PC-3 (cell line): ENCODE data around the gene ABCG4. TPM values are rescaled to one million over a fixed set of nuclear protein-coding genes. Genes with fewer than 3 reads are reported as not detected.

Experiments
- ATAC-seq: fragments of 200-7000 bp; cut with Tn5 transposase; 2 replicates; pipeline ENCODE4 v1.9.1; 2020; ENCODE audit warnings: mild to moderate bottlenecking, moderate library complexity
- BruUV-seq: library from RNA; stranded (reverse); fragments of 400-500 nt; replicated peaks from 2 replicates; lab custom pipeline; 2021; lab: Mats Ljungman, UMichigan
- CTCF ChIA-PET: fragments of 300-600 bp; sonication (Branson Sonifier 250); formaldehyde crosslinking; loops from one replicate; lab custom pipeline; 2022; ENCODE audit warnings: antibody characterized with exemption; lab: Charles Lee
- POLR2A ChIA-PET: fragments of 300-600 bp; sonication (Branson Sonifier 250); formaldehyde crosslinking; loops from one replicate; lab custom pipeline; 2022; ENCODE audit warnings: antibody characterized with exemption; ENCODE audit not compliant: unreplicated experiment; lab: Charles Lee
- DNase-seq: peaks from one replicate; pipeline ENCODE4 v3.0.0-alpha.2; 2015
- H2AFZ ChIP-seq: fragments of 300-600 bp; sonication (generic); 2 replicates; pipeline ENCODE4 v1.6.0; 2016; ENCODE audit warnings: antibody characterized with exemption, low read length
- H3F3A ChIP-seq: fragments of 300-600 bp; sonication (generic); one replicate; pipeline ENCODE4 v1.6.0; 2017; ENCODE audit warnings: antibody characterized with exemption, low read length, control low read depth, mild to moderate bottlenecking; ENCODE audit not compliant: unreplicated experiment
- H3K27ac ChIP-seq: fragments of 300-600 bp; sonication (generic); 2 replicates; pipeline ENCODE4 v1.5.1; 2016; ENCODE audit warnings: mild to moderate bottlenecking, low read length
- H3K27me3 ChIP-seq: fragments of 300-600 bp; sonication (generic); 2 replicates; pipeline ENCODE4 v1.6.1; 2016; ENCODE audit warnings: low read length, mixed read lengths
- H3K36me3 ChIP-seq: fragments of 300-600 bp; sonication (generic); 2 replicates; pipeline ENCODE4 v1.6.1; 2016; ENCODE audit warnings: low read depth, mixed run types, low read length, mixed read lengths
- H3K4me1 ChIP-seq: fragments of 300-600 bp; sonication (generic); 2 replicates; pipeline ENCODE4 v1.5.1; 2016; ENCODE audit warnings: low read length; ENCODE audit not compliant: insufficient read depth
- H3K4me2 ChIP-seq: fragments of 300-600 bp; sonication (generic); 2 replicates; pipeline ENCODE4 v1.6.0; 2016; ENCODE audit warnings: low read length
- H3K4me3 ChIP-seq: fragments of 300-600 bp; sonication (generic); 2 replicates; pipeline ENCODE4 v1.5.1; 2016; ENCODE audit warnings: mild to moderate bottlenecking, low read length, mixed read lengths
- H3K79me2 ChIP-seq: fragments of 300-600 bp; sonication (generic); 2 replicates; pipeline ENCODE4 v1.6.1; 2017; ENCODE audit warnings: low read length, mixed read lengths
- H3K9ac ChIP-seq: fragments of 300-600 bp; sonication (generic); 2 replicates; pipeline ENCODE4 v1.6.0; 2016; ENCODE audit warnings: mild to moderate bottlenecking, low read length
- H3K9me2 ChIP-seq: fragments of 300-600 bp; sonication (generic); replicated peaks from 2 replicates; pipeline ENCODE4 v1.6.1; 2016; ENCODE audit warnings: mixed run types, low read length, mixed read lengths
- H3K9me3 ChIP-seq: fragments of 300-600 bp; sonication (generic); 2 replicates; pipeline ENCODE4 v1.6.1; 2016; ENCODE audit warnings: low read length, mixed read lengths
- H4K20me1 ChIP-seq: fragments of 300-600 bp; sonication (generic); 2 replicates; pipeline ENCODE4 v1.6.1; 2016; ENCODE audit warnings: low read length, mixed read lengths
- EZH2 ChIP-seq: fragments of 300-600 bp; sonication (generic); IDR thresholded peaks from one replicate; pipeline ENCODE4 v1.6.1; 2017; ENCODE audit warnings: antibody characterized with exemption, mild to moderate bottlenecking, low read length; ENCODE audit not compliant: unreplicated experiment
- EZH2phosphoT487 ChIP-seq: fragments of 300-600 bp; sonication (generic); IDR thresholded peaks from 2 replicates; pipeline ENCODE4 v1.6.1; 2018; ENCODE audit warnings: mild to moderate bottlenecking, antibody characterized with exemption, low read length, borderline replicate concordance
- intact Hi-C: fragments of 100-400 bp; cut with micrococcal nuclease; formaldehyde crosslinking; loops from 2 replicates; pipeline ENCODE4 v1.9.0; 2023
- total RNA-seq: library from RNA; depleted of rRNA; stranded (reverse); fragments of >200 nt; gene quantifications from 2 replicates; pipeline ENCODE4 v1.2.3, GENCODE V29; 2014
- TF ChIP-seq, protein P1 (sequence below): fragments of 300-600 bp; sonication (generic); conservative IDR thresholded peaks from 2 replicates; pipeline ENCODE4 v1.5.1; 2017; ENCODE audit warnings: antibody characterized with exemption, low read depth, mild to moderate bottlenecking, low read length

ABCG4 gene
- total RNA-seq, 1 experiment from 2014 or later: 0.15 TPM

DNA sequence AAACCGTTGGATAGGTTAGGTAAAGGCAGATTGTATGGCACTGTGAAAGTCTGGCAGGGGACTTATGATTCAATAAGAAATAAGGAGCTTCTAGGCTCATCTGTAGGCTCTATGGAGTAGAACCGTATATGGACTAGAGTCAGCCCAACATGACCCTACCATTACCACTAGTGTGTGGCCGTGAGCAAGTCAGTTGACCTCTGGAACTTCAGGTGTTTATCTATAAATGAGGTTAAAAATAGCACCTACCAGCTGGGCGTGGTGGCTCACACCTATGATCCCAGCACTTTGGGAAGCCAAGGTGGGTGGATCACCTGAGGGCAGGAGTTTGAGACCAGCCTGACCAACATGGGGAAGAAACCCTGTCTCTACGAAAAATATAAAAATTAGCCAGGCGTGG is 23.0 kb upstream of the ABCG4 start:
- H3K4me2 ChIP-seq: no peak overlapping the region
- H3K4me1 ChIP-seq: peaks cover 8% of the 10 kb centered on the region
- POLR2A ChIA-PET: no interaction called here
- BruUV-seq: no TSS peak
- peaks cover 29% of the 10 kb centered on the region for H3K79me2 ChIP-seq
- CTCF ChIA-PET: no interaction called here
- H4K20me1 ChIP-seq: no peaks in the 10 kb centered on the region
- intact Hi-C loops: no loop called here
- DNase-seq (no peak), ATAC-seq (no peak)
- H3K27ac ChIP-seq: no peak overlapping the region
- no peak overlapping the region for H2AFZ ChIP-seq
- H3K4me3 ChIP-seq: no peak overlapping the region
- H3K9me3 ChIP-seq: no peaks in the 10 kb centered on the region
- H3K36me3 ChIP-seq: peaks cover 7% of the 10 kb centered on the region; the same call in 1 of the 2 replicates
- no peak overlapping the region for H3K9ac ChIP-seq
- no peaks in the 10 kb centered on the region for H3K9me2 ChIP-seq
- no peaks in the 10 kb centered on the region for H3K27me3 ChIP-seq
- TF ChIP-seq EZH2: no peak
- TF ChIP-seq, protein P1, sequence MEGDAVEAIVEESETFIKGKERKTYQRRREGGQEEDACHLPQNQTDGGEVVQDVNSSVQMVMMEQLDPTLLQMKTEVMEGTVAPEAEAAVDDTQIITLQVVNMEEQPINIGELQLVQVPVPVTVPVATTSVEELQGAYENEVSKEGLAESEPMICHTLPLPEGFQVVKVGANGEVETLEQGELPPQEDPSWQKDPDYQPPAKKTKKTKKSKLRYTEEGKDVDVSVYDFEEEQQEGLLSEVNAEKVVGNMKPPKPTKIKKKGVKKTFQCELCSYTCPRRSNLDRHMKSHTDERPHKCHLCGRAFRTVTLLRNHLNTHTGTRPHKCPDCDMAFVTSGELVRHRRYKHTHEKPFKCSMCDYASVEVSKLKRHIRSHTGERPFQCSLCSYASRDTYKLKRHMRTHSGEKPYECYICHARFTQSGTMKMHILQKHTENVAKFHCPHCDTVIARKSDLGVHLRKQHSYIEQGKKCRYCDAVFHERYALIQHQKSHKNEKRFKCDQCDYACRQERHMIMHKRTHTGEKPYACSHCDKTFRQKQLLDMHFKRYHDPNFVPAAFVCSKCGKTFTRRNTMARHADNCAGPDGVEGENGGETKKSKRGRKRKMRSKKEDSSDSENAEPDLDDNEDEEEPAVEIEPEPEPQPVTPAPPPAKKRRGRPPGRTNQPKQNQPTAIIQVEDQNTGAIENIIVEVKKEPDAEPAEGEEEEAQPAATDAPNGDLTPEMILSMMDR: no peak
- no peak for TF ChIP-seq EZH2phosphoT487
- H3F3A ChIP-seq: no peaks in the 10 kb centered on the region

DNA sequence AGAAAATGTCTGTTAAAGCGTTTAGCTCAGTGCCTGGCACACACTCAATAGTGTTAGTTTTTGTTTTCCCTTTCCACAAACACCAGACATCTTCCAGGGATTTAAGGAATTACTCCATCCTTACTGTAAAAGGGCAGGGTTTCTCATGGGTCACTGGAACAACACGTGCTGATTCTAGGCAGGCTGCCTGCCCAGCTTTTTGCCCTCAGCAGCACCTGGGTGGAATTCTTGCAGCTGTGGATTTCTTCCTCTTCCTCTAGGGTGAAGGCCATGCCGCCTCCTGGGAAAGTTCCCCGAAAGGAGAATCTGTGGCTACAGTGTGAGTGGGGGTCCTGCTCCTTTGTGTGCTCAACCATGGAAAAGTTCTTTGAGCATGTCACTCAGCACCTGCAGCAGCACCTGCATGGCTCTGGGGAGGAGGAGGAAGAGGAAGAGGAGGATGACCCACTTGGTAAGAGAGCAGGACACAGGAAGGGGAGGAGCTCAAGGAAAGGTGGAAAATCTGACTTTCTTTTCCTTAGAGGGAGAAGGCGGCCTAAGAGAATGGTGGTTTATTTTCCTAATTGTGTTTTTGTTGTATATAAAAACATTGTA is 22.1 kb upstream of the ABCG4 start:
- H3K27me3 ChIP-seq: no peaks in the 10 kb centered on the region
- intact Hi-C loops: no loop called here
- CTCF ChIA-PET: interaction anchor here (0.5 kb wide), 1 partner anchor 79 kb away, joined by 4 read pairs; the partner anchor contains the start of gene CBL
- no peak for DNase-seq
- no peak for TF ChIP-seq EZH2phosphoT487
- TF ChIP-seq EZH2: no peak
- TF ChIP-seq, protein P1: no peak
- no TSS peak for BruUV-seq
- H3K4me3 ChIP-seq: no peak overlapping the region
- no peak for ATAC-seq
- H3K36me3 ChIP-seq: peaks cover 12% of the 10 kb centered on the region; the same call in 1 of the 2 replicates
- H3K27ac ChIP-seq: no peak overlapping the region
- no peaks in the 10 kb centered on the region for H3K9me3 ChIP-seq
- no peak overlapping the region for H3K4me2 ChIP-seq
- no peaks in the 10 kb centered on the region for H3F3A ChIP-seq
- H3K79me2 ChIP-seq: peaks cover 25% of the 10 kb centered on the region
- no peak overlapping the region for H2AFZ ChIP-seq
- H3K4me1 ChIP-seq: peaks cover 6% of the 10 kb centered on the region
- POLR2A ChIA-PET: no interaction called here
- H3K9ac ChIP-seq: no peak overlapping the region
- H4K20me1 ChIP-seq: no peaks in the 10 kb centered on the region
- H3K9me2 ChIP-seq: no peaks in the 10 kb centered on the region

DNA sequence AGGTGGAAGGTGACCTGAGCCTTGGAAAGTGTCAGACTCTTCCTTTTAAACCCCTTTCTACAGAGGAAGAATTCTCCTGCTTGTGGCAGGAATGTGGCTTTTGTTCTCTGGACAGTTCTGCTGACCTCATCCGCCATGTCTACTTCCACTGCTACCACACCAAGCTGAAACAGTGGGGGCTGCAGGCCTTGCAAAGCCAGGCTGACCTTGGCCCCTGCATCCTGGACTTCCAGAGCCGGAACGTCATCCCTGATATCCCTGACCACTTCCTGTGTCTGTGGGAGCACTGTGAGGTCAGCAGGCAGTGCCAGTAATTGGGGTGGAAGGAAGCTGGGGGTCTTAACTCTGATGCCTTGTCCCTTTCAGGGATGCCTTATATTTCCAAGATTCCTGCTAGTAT is 18.2 kb upstream of the ABCG4 start:
- no peaks in the 10 kb centered on the region for H3K79me2 ChIP-seq
- H3K9me3 ChIP-seq: no peaks in the 10 kb centered on the region
- TF ChIP-seq EZH2: no peak
- TF ChIP-seq, protein P1: no peak
- no peak for TF ChIP-seq EZH2phosphoT487
- POLR2A ChIA-PET: no interaction called here
- H3F3A ChIP-seq: no peaks in the 10 kb centered on the region
- no peak overlapping the region for H3K27ac ChIP-seq
- H3K4me2 ChIP-seq: no peak overlapping the region
- H3K9me2 ChIP-seq: no peaks in the 10 kb centered on the region
- no peak overlapping the region for H2AFZ ChIP-seq
- H3K36me3 ChIP-seq: peaks cover 17% of the 10 kb centered on the region; the same call in 1 of the 2 replicates
- CTCF ChIA-PET: no interaction called here
- no peak for DNase-seq
- no peak for ATAC-seq
- H3K27me3 ChIP-seq: no peaks in the 10 kb centered on the region
- intact Hi-C loops: no loop called here
- H3K9ac ChIP-seq: no peak overlapping the region
- no TSS peak for BruUV-seq
- H3K4me3 ChIP-seq: no peak overlapping the region
- H4K20me1 ChIP-seq: no peaks in the 10 kb centered on the region
- H3K4me1 ChIP-seq: no peaks in the 10 kb centered on the region; the same call in 1 of the 2 replicates
